ENCODE data around the gene KCNQ1OT1.

The KCNQ1OT1 gene

GRCh38 chr11:2576111-2576510 is 123.7 kb downstream of the KCNQ1OT1 start:
- H2BK15ac ChIP-seq (replicated peaks; ENCODE audit: low read depth): no peak overlapping the region
- H3K4me2 ChIP-seq (ENCODE audit: low read length): no peak overlapping the region
- H3K79me1 ChIP-seq (ENCODE audit: low read length): no peaks in the 10 kb centered on the region
- no peak overlapping the region for H2BK120ac ChIP-seq (ENCODE audit: low read depth, low read length)
- H2AK5ac ChIP-seq (ENCODE audit: low read length): no peak overlapping the region
- H4K8ac ChIP-seq (ENCODE audit: low read depth, low read length): no peak overlapping the region
- no peaks in the 10 kb centered on the region for H3K4me1 ChIP-seq (ENCODE audit: control insufficient read depth, low read depth, low read length)
- H3K36me3 ChIP-seq (ENCODE audit: control insufficient read depth, insufficient read depth, low read length): no peaks in the 10 kb centered on the region
- H3K4ac ChIP-seq (ENCODE audit: low read depth, low read length): no peak overlapping the region
- H3K56ac ChIP-seq (ENCODE audit: low read length): no peak overlapping the region
- H3K27ac ChIP-seq (ENCODE audit: low read depth, low read length): no peak overlapping the region
- no peaks in the 10 kb centered on the region for H3K27me3 ChIP-seq (ENCODE audit: insufficient read depth, low read length, poor library complexity)
- H3K4me3 ChIP-seq (ENCODE audit: low read length): no peak overlapping the region
- no peak overlapping the region for H2BK5ac ChIP-seq (ENCODE audit: low read length)
- WGBS (ENCODE audit: extremely low coverage, insufficient coverage, low lambda C conversion rate): no CpG with 5 or more reads among the region's 15 CpGs
- H4K5ac ChIP-seq (ENCODE audit: low read length): no peak overlapping the region
- no peak for DNase-seq
- no peak overlapping the region for H3K18ac ChIP-seq (ENCODE audit: low read length)
- no peaks in the 10 kb centered on the region for H3K79me2 ChIP-seq (ENCODE audit: control insufficient read depth, insufficient read depth, low read length)
- no peak overlapping the region for H3K23ac ChIP-seq (ENCODE audit: low read length)
- no peak overlapping the region for H3K9ac ChIP-seq (ENCODE audit: low read length)

DNA sequence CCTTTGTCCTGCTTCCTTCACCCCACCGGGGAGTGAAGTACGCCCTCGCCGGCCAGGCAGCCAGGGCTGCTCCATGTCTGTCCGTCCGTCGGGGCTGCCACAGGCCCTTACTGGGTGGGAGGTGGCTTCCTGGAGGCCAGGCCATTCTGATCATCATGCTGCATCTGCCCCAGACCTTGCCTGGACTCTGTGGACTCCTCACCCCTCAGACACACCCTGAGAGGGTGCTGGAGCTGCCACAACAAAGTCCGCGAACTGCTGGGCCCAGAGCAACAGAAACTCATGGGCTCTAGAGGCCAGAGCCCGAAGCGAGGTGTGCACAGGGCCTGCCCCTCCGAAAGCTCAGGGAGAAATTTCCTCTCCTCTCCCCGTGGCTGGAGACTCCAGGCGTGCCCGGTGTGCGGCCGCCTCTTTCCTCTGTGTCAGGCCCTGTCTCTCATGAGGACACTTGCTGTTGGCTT is 124.2 kb downstream of the KCNQ1OT1 start:
- Histone ChIP-seq H2BK5ac (ENCODE audit: low read length) (no peak overlapping the region), H3K4me2 (ENCODE audit: low read length) (no peak overlapping the region), H4K5ac (ENCODE audit: low read length) (no peak overlapping the region), H3K27me3 (ENCODE audit: insufficient read depth, low read length, poor library complexity) (no peaks in the 10 kb centered on the region), H3K9ac (ENCODE audit: low read length) (no peak overlapping the region), H3K4me3 (ENCODE audit: low read length) (no peak overlapping the region), H3K56ac (ENCODE audit: low read length) (no peak overlapping the region), H2AK5ac (ENCODE audit: low read length) (no peak overlapping the region), H4K8ac (ENCODE audit: low read depth, low read length) (no peak overlapping the region), H3K23ac (ENCODE audit: low read length) (no peak overlapping the region), H3K4me1 (ENCODE audit: control insufficient read depth, low read depth, low read length) (no peaks in the 10 kb centered on the region), H2BK120ac (ENCODE audit: low read depth, low read length) (no peak overlapping the region), H3K36me3 (ENCODE audit: control insufficient read depth, insufficient read depth, low read length) (no peaks in the 10 kb centered on the region), H3K27ac (ENCODE audit: low read depth, low read length) (no peak overlapping the region), H3K79me2 (ENCODE audit: control insufficient read depth, insufficient read depth, low read length) (no peaks in the 10 kb centered on the region), H2BK15ac (replicated peaks; ENCODE audit: low read depth) (no peak overlapping the region), H3K18ac (ENCODE audit: low read length) (no peak overlapping the region), H3K4ac (ENCODE audit: low read depth, low read length) (no peak overlapping the region), H3K79me1 (ENCODE audit: low read length) (no peaks in the 10 kb centered on the region)
- no peak for DNase-seq
- no CpG with 5 or more reads among the region's 17 CpGs for WGBS (ENCODE audit: extremely low coverage, insufficient coverage, low lambda C conversion rate)

- DNase-seq: no peak
- Histone ChIP-seq H3K79me1 (ENCODE audit: low read length) (no peaks in the 10 kb centered on the region), H4K5ac (ENCODE audit: low read length) (no peak overlapping the region), H3K23ac (ENCODE audit: low read length) (no peak overlapping the region), H3K79me2 (ENCODE audit: control insufficient read depth, insufficient read depth, low read length) (no peaks in the 10 kb centered on the region), H3K56ac (ENCODE audit: low read length) (no peak overlapping the region), H3K27ac (ENCODE audit: low read depth, low read length) (no peak overlapping the region), H2BK15ac (replicated peaks; ENCODE audit: low read depth) (no peak overlapping the region), H3K4me2 (ENCODE audit: low read length) (no peak overlapping the region), H2BK120ac (ENCODE audit: low read depth, low read length) (no peak overlapping the region), H2AK5ac (ENCODE audit: low read length) (no peak overlapping the region), H3K27me3 (ENCODE audit: insufficient read depth, low read length, poor library complexity) (no peaks in the 10 kb centered on the region), H2BK5ac (ENCODE audit: low read length) (no peak overlapping the region), H3K36me3 (ENCODE audit: control insufficient read depth, insufficient read depth, low read length) (no peaks in the 10 kb centered on the region), H3K4me1 (ENCODE audit: control insufficient read depth, low read depth, low read length) (no peaks in the 10 kb centered on the region), H3K4ac (ENCODE audit: low read depth, low read length) (no peak overlapping the region), H3K4me3 (ENCODE audit: low read length) (no peak overlapping the region), H3K9ac (ENCODE audit: low read length) (no peak overlapping the region), H3K18ac (ENCODE audit: low read length) (no peak overlapping the region), H4K8ac (ENCODE audit: low read depth, low read length) (no peak overlapping the region)
- no CpG with 5 or more reads among the region's 45 CpGs for WGBS (ENCODE audit: extremely low coverage, insufficient coverage, low lambda C conversion rate)
Observed at GRCh38 chr11:2574553-2575535, 125.0 kb downstream of the KCNQ1OT1 start.

DNA sequence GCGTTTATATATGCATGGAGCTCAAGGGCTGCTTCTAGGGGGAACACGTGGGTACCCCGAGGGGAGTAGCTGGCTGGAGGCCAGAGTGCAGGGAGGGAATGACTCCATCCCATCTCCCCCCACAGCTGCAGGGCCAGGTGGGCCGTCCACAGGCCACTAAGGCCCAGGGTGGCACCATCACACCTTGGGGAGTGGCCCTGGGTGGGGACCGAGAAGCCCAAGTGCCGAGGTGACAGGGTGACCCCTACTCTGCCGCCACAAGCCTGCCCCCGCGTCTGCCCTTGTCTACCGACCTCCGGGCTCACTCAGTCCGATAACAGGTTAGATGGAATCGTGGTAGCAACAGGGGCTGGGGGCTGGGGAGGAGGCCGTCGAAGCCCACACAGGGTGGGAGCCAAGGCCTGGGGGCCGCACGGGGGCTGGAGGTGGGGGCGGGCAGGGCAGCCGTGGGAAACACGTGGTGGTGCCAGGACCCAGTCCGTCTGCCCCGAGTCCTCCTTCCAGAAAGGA is 125.7 kb downstream of the KCNQ1OT1 start:
- H3K79me2 ChIP-seq (ENCODE audit: control insufficient read depth, insufficient read depth, low read length): no peaks in the 10 kb centered on the region
- H3K4me2 ChIP-seq (ENCODE audit: low read length): no peak overlapping the region
- H3K27ac ChIP-seq (ENCODE audit: low read depth, low read length): no peak overlapping the region
- no peak overlapping the region for H3K4me3 ChIP-seq (ENCODE audit: low read length)
- H3K18ac ChIP-seq (ENCODE audit: low read length): no peak overlapping the region
- H3K79me1 ChIP-seq (ENCODE audit: low read length): no peaks in the 10 kb centered on the region
- no peak overlapping the region for H3K4ac ChIP-seq (ENCODE audit: low read depth, low read length)
- H4K8ac ChIP-seq (ENCODE audit: low read depth, low read length): no peak overlapping the region
- DNase-seq: no peak
- no peak overlapping the region for H3K23ac ChIP-seq (ENCODE audit: low read length)
- no peak overlapping the region for H4K5ac ChIP-seq (ENCODE audit: low read length)
- no peak overlapping the region for H3K56ac ChIP-seq (ENCODE audit: low read length)
- no CpG with 5 or more reads among the region's 22 CpGs for WGBS (ENCODE audit: extremely low coverage, insufficient coverage, low lambda C conversion rate)
- H2AK5ac ChIP-seq (ENCODE audit: low read length): no peak overlapping the region
- no peaks in the 10 kb centered on the region for H3K27me3 ChIP-seq (ENCODE audit: insufficient read depth, low read length, poor library complexity)
- H2BK5ac ChIP-seq (ENCODE audit: low read length): no peak overlapping the region
- no peak overlapping the region for H3K9ac ChIP-seq (ENCODE audit: low read length)
- no peaks in the 10 kb centered on the region for H3K4me1 ChIP-seq (ENCODE audit: control insufficient read depth, low read depth, low read length)
- no peaks in the 10 kb centered on the region for H3K36me3 ChIP-seq (ENCODE audit: control insufficient read depth, insufficient read depth, low read length)
- no peak overlapping the region for H2BK120ac ChIP-seq (ENCODE audit: low read depth, low read length)
- H2BK15ac ChIP-seq (replicated peaks; ENCODE audit: low read depth): no peak overlapping the region

GRCh38 chr11:2573240-2574042 is 126.4 kb downstream of the KCNQ1OT1 start:
- no peak for DNase-seq
- no peaks in the 10 kb centered on the region for H3K36me3 ChIP-seq (ENCODE audit: control insufficient read depth, insufficient read depth, low read length)

More at GRCh38 chr11:2573240-2574042, 126.4 kb downstream of the KCNQ1OT1 start:
- Histone ChIP-seq H2BK5ac (ENCODE audit: low read length) (no peak overlapping the region), H3K9ac (ENCODE audit: low read length) (no peak overlapping the region), H2AK5ac (ENCODE audit: low read length) (no peak overlapping the region), H3K4ac (ENCODE audit: low read depth, low read length) (no peak overlapping the region), H3K18ac (ENCODE audit: low read length) (no peak overlapping the region), H3K27me3 (ENCODE audit: insufficient read depth, low read length, poor library complexity) (no peaks in the 10 kb centered on the region), H3K56ac (ENCODE audit: low read length) (no peak overlapping the region), H3K79me2 (ENCODE audit: control insufficient read depth, insufficient read depth, low read length) (no peaks in the 10 kb centered on the region), H3K23ac (ENCODE audit: low read length) (no peak overlapping the region), H3K4me2 (ENCODE audit: low read length) (no peak overlapping the region), H4K5ac (ENCODE audit: low read length) (no peak overlapping the region), H3K4me3 (ENCODE audit: low read length) (no peak overlapping the region), H3K27ac (ENCODE audit: low read depth, low read length) (no peak overlapping the region), H3K4me1 (ENCODE audit: control insufficient read depth, low read depth, low read length) (no peaks in the 10 kb centered on the region), H4K8ac (ENCODE audit: low read depth, low read length) (no peak overlapping the region), H2BK120ac (ENCODE audit: low read depth, low read length) (no peak overlapping the region), H3K79me1 (ENCODE audit: low read length) (no peaks in the 10 kb centered on the region), H2BK15ac (replicated peaks; ENCODE audit: low read depth) (no peak overlapping the region)
- no CpG with 5 or more reads among the region's 28 CpGs for WGBS (ENCODE audit: extremely low coverage, insufficient coverage, low lambda C conversion rate)

Data from mesendoderm (in vitro differentiated cells).